PFSK-1 (cell line): ENCODE results near the gene CLASP2.

ENCODE experiments used
- FOXP2 ChIP-seq: optimal IDR thresholded peaks from 2 replicates; pipeline ENCODE3; 2011; ENCODE audit warnings: borderline replicate concordance, control low read depth, inconsistent platforms; ENCODE audit not compliant: insufficient read depth; ENCODE audit errors: extremely low read length, extremely low read depth
- POLR2AphosphoS5 ChIP-seq: IDR thresholded peaks from 2 replicates; pipeline ENCODE4 v1.6.1; 2012; ENCODE audit warnings: low read depth, mild to moderate bottlenecking, control low read depth, low read length, moderate library complexity
- REST ChIP-seq, 2 experiments: IDR thresholded peaks; 2 replicates each; pipeline versions ENCODE4 v1.6.1 to v1.8.0; 2011 to 2012; ENCODE audit warnings: low read depth in 2 of 2, low read length in 2 of 2, control low read depth in 1 of 2, inconsistent platforms in 1 of 2, mild to moderate bottlenecking in 1 of 2, moderate library complexity in 1 of 2; ENCODE audit not compliant: insufficient read depth in 1 of 2
- SIN3A ChIP-seq: IDR thresholded peaks from 2 replicates; pipeline ENCODE4 v1.6.1; 2012; ENCODE audit warnings: mild to moderate bottlenecking, low read length, moderate library complexity, borderline replicate concordance; ENCODE audit not compliant: insufficient read depth
- TAF1 ChIP-seq: IDR thresholded peaks from 2 replicates; pipeline ENCODE4 v1.6.1; 2012; ENCODE audit warnings: low read length, control low read depth, borderline replicate concordance; ENCODE audit not compliant: insufficient read depth

The CLASP2 gene

DNA sequence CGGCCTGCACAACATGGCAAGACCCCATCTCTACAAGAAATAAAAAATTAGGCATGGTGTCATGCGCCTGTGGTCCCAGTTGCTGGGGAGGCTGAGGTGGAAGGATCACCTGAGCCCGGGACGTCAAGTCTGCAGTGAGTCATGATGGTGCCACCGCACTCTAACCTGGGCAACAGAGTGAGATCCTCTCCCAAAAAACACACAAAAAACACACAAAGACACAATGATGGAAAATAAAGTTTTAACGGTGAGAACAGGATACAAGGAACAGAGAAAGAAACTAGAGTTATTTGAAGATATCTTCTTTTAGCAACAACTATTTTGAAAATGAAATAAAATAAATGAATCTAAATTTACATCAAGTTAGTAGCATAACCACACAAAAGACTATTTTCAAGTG, 12.0 kb downstream of the CLASP2 start:
- TF ChIP-seq FOXP2 (no peak), TAF1 (no peak), POLR2AphosphoS5 (no peak), SIN3A (no peak), REST (IDR thresholded peaks at IDR 0.05; ENCODE audit: insufficient read depth in 1 of 2, low read depth in 2 of 2, low read length in 2 of 2) (no peak)

DNA sequence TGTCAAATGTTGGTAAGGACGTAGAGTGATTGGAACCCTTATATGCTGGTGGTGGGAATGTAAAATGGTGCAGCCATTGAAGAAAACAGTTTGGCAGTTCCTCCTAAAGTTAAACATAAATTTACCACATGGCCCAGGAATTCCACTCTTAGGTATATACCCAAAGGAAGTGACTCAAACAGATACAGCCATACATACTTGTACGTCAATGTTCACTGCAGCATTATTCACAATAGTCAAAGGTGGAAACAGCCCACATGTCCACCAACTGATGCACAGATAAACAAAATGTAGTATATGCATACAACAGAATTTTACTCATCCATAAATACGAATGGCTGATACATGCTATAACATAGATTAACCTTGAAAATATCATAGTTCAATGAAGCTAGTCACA, 13.2 kb downstream of the CLASP2 start:
- no peak for TF ChIP-seq FOXP2
- TF ChIP-seq SIN3A, result no peak
- TF ChIP-seq TAF1, result no peak
- no peak for TF ChIP-seq REST (IDR thresholded peaks at IDR 0.05; ENCODE audit: insufficient read depth in 1 of 2, low read depth in 2 of 2, low read length in 2 of 2)
- TF ChIP-seq POLR2AphosphoS5, result no peak

- TF ChIP-seq SIN3A (no peak), POLR2AphosphoS5 (no peak), TAF1 (no peak), REST (IDR thresholded peaks at IDR 0.05; ENCODE audit: insufficient read depth in 1 of 2, low read depth in 2 of 2, low read length in 2 of 2) (no peak), FOXP2 (no peak)
Measured at GRCh38 chr3:33699275-33699674, 18.8 kb downstream of the CLASP2 start.

DNA sequence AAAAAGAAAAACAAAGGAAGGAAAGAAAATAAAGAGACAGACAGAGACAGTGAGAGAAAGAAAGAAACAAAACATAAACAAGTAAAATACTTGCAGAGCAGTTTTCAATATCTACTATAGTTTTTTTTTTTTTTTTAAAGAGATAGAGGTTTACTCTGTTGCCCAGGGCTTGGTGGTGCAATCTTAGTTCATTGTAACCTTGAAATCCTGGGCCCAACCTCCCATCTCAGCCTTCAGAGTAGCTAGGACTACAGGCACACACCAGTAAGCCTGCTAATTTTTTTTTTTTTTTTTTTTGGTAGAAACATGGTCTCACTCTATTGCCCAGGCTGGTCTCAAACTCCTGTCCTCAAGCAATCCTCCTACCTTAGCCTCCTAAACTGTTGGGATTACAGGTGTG, 23.1 kb downstream of the CLASP2 start:
- no peak for TF ChIP-seq TAF1
- TF ChIP-seq FOXP2, result no peak
- no peak for TF ChIP-seq POLR2AphosphoS5
- TF ChIP-seq SIN3A, result no peak
- TF ChIP-seq REST (IDR thresholded peaks at IDR 0.05; ENCODE audit: insufficient read depth in 1 of 2, low read depth in 2 of 2, low read length in 2 of 2), result no peak

GRCh38 chr3:33690341-33690740, 27.7 kb downstream of the CLASP2 start:
- TF ChIP-seq REST (IDR thresholded peaks at IDR 0.05; ENCODE audit: insufficient read depth in 1 of 2, low read depth in 2 of 2, low read length in 2 of 2), result no peak
- no peak for TF ChIP-seq SIN3A
- TF ChIP-seq TAF1, result no peak
